22Rv1 (cell line): Measurements from ENCODE around the gene DNAH9.

ENCODE experiments used
- CTCF ChIP-seq: fragments of 450-650 bp; IDR thresholded peaks from 2 replicates; pipeline ENCODE4 v1.5.1; 2017; ENCODE audit warnings: mild to moderate bottlenecking
- ZFX ChIP-seq: fragments of 450-650 bp; IDR thresholded peaks from 2 replicates; pipeline ENCODE4 v1.6.1; 2017; ENCODE audit warnings: antibody characterized with exemption, borderline replicate concordance

GRCh38 chr17:11610999-11611566, 12.8 kb downstream of the DNAH9 start:
- TF ChIP-seq CTCF (no peak), ZFX (no peak)
